WTC11 (cell line): ENCODE results near the gene UBL3.

Source experiments
- ATF1 ChIP-seq: sonication (generic); formaldehyde crosslinking; IDR thresholded peaks from 2 replicates; pipeline ENCODE4 v1.8.1; 2023; ENCODE audit warnings: mild to moderate bottlenecking, moderate library complexity, missing genetic modification reagents
- CTCF ChIP-seq: fragments of 200-600 bp; IDR thresholded peaks from 2 replicates; pipeline ENCODE4 v1.8.0; 2022; ENCODE audit warnings: antibody characterized with exemption
- EMX1 ChIP-seq: fragments of 250-450 bp; sonication (Bioruptor Pico); IDR thresholded peaks from 2 replicates; pipeline ENCODE4 v1.8.0; 2021; ENCODE audit warnings: mild to moderate bottlenecking
- JUN ChIP-seq: sonication (generic); formaldehyde crosslinking; IDR thresholded peaks from 2 replicates; pipeline ENCODE4 v1.8.0; 2023; ENCODE audit warnings: mild to moderate bottlenecking, missing genetic modification reagents
- MAX ChIP-seq: sonication (generic); formaldehyde crosslinking; IDR thresholded peaks from 2 replicates; pipeline ENCODE4 v1.8.0; 2022; ENCODE audit warnings: mild to moderate bottlenecking, missing genetic modification reagents
- NR1H2 ChIP-seq: sonication (generic); formaldehyde crosslinking; IDR thresholded peaks from 2 replicates; pipeline ENCODE4 v1.9.0; 2021; ENCODE audit warnings: mild to moderate bottlenecking, moderate library complexity, missing genetic modification reagents
- ZNF121 ChIP-seq: sonication (generic); formaldehyde crosslinking; IDR thresholded peaks from 2 replicates; pipeline ENCODE4 v1.8.0; 2023; ENCODE audit warnings: missing genetic modification reagents

GRCh38 chr13:29756506-29756905, 93.9 kb downstream of the UBL3 start:
- TF ChIP-seq NR1H2 (no peak), CTCF (no peak), ATF1 (CRISPR knock-in tag) (no peak), JUN (CRISPR knock-in tag) (no peak), MAX (CRISPR knock-in tag) (no peak), EMX1 (CRISPR knock-in tag) (no peak), ZNF121 (CRISPR knock-in tag) (no peak)
